Thyroid gland (tissue), 4 donors: ENCODE measurements around the gene DCANP1.

Experiments used
- POLR2A ChIP-seq, 2 donors: fragments of 450-650 bp; IDR thresholded peaks; one replicate each; pipeline ENCODE4 v1.6.1; 2017; ENCODE audit warnings: antibody characterized with exemption in 2 of 2, mild to moderate bottlenecking in 2 of 2, moderate library complexity in 1 of 2
- TF ChIP-seq, protein P1 (sequence below), 6 experiments: fragments of 200-600 bp in 3 of 6; fragments of 450-650 bp in 3 of 6; sonication (generic) in 3 of 6; IDR thresholded peaks; one replicate each; pipeline ENCODE4 v1.5.1; 2016 to 2019; ENCODE audit warnings: antibody characterized with exemption in 6 of 6, mild to moderate bottlenecking in 2 of 6, inconsistent platforms in 1 of 6, moderate library complexity in 1 of 6

- no peak for TF ChIP-seq POLR2A (IDR thresholded peaks at IDR 0.05)
- TF ChIP-seq, protein P1, sequence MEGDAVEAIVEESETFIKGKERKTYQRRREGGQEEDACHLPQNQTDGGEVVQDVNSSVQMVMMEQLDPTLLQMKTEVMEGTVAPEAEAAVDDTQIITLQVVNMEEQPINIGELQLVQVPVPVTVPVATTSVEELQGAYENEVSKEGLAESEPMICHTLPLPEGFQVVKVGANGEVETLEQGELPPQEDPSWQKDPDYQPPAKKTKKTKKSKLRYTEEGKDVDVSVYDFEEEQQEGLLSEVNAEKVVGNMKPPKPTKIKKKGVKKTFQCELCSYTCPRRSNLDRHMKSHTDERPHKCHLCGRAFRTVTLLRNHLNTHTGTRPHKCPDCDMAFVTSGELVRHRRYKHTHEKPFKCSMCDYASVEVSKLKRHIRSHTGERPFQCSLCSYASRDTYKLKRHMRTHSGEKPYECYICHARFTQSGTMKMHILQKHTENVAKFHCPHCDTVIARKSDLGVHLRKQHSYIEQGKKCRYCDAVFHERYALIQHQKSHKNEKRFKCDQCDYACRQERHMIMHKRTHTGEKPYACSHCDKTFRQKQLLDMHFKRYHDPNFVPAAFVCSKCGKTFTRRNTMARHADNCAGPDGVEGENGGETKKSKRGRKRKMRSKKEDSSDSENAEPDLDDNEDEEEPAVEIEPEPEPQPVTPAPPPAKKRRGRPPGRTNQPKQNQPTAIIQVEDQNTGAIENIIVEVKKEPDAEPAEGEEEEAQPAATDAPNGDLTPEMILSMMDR (IDR thresholded peaks at IDR 0.05), result no peak
Observed at GRCh38 chr5:135486131-135487036, 39.2 kb upstream of the DCANP1 start.
